PFSK-1 (cell line): ENCODE data around the gene CUL4A.

Experiments
- FOXP2 ChIP-seq: optimal IDR thresholded peaks from 2 replicates; pipeline ENCODE3; 2011; ENCODE audit warnings: borderline replicate concordance, control low read depth, inconsistent platforms; ENCODE audit not compliant: insufficient read depth; ENCODE audit errors: extremely low read length, extremely low read depth
- POLR2AphosphoS5 ChIP-seq: IDR thresholded peaks from 2 replicates; pipeline ENCODE4 v1.6.1; 2012; ENCODE audit warnings: low read depth, mild to moderate bottlenecking, control low read depth, low read length, moderate library complexity
- REST ChIP-seq, 2 experiments: IDR thresholded peaks; 2 replicates each; pipeline versions ENCODE4 v1.6.1 to v1.8.0; 2011 to 2012; ENCODE audit warnings: low read depth in 2 of 2, low read length in 2 of 2, control low read depth in 1 of 2, inconsistent platforms in 1 of 2, mild to moderate bottlenecking in 1 of 2, moderate library complexity in 1 of 2; ENCODE audit not compliant: insufficient read depth in 1 of 2
- SIN3A ChIP-seq: IDR thresholded peaks from 2 replicates; pipeline ENCODE4 v1.6.1; 2012; ENCODE audit warnings: mild to moderate bottlenecking, low read length, moderate library complexity, borderline replicate concordance; ENCODE audit not compliant: insufficient read depth
- TAF1 ChIP-seq: IDR thresholded peaks from 2 replicates; pipeline ENCODE4 v1.6.1; 2012; ENCODE audit warnings: low read length, control low read depth, borderline replicate concordance; ENCODE audit not compliant: insufficient read depth

Gene CUL4A

GRCh38 chr13:113302986-113303385, 93.6 kb downstream of the CUL4A start:
- no peak for TF ChIP-seq TAF1
- TF ChIP-seq POLR2AphosphoS5: no peak
- no peak for TF ChIP-seq SIN3A
- TF ChIP-seq REST (IDR thresholded peaks at IDR 0.05; ENCODE audit: insufficient read depth in 1 of 2, low read depth in 2 of 2, low read length in 2 of 2): no peak
- no peak for TF ChIP-seq FOXP2

GRCh38 chr13:113304121-113304520, 94.7 kb downstream of the CUL4A start:
- TF ChIP-seq REST (IDR thresholded peaks at IDR 0.05; ENCODE audit: insufficient read depth in 1 of 2, low read depth in 2 of 2, low read length in 2 of 2) (no peak), SIN3A (no peak), POLR2AphosphoS5 (no peak), TAF1 (no peak), FOXP2 (no peak)

GRCh38 chr13:113305208-113305607, 95.8 kb downstream of the CUL4A start:
- TF ChIP-seq TAF1: no peak
- no peak for TF ChIP-seq SIN3A
- no peak for TF ChIP-seq REST (IDR thresholded peaks at IDR 0.05; ENCODE audit: insufficient read depth in 1 of 2, low read depth in 2 of 2, low read length in 2 of 2)
- no peak for TF ChIP-seq POLR2AphosphoS5
- TF ChIP-seq FOXP2: no peak

- TF ChIP-seq TAF1 (no peak), REST (IDR thresholded peaks at IDR 0.05; ENCODE audit: insufficient read depth in 1 of 2, low read depth in 2 of 2, low read length in 2 of 2) (no peak), SIN3A (no peak), POLR2AphosphoS5 (no peak), FOXP2 (no peak)
Observed at GRCh38 chr13:113307491-113307890, 98.1 kb downstream of the CUL4A start.

- no peak for TF ChIP-seq FOXP2
- TF ChIP-seq REST (IDR thresholded peaks at IDR 0.05; ENCODE audit: insufficient read depth in 1 of 2, low read depth in 2 of 2, low read length in 2 of 2): no peak
- TF ChIP-seq SIN3A: no peak
- no peak for TF ChIP-seq POLR2AphosphoS5
- no peak for TF ChIP-seq TAF1
Observed at GRCh38 chr13:113309473-113309872, 100.1 kb downstream of the CUL4A start.
